Measurements from ENCODE around the gene BCL11B.
A peak's percentile ranks its signal among the peaks of the same experiment; 100 is the strongest.

The BCL11B gene

DNA sequence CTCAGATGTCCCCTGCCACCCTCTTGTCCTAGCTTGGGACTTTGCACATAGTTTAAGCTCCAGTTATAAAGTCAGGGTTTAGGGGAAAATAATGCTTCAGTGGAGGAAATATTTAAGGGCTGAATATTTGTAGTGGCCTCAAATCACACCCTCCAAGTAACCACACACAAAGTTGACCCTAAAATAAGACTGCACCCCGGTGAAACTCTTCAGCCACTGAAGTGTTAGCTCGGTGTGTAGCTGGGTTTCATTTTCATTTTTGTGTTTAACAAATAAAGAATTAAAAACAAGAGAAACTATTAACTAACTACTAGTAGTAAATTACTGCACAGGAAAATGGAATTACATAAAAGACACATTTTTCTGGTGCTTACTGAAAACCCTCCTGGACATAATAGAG is 14.8 kb upstream of the BCL11B start:
- DNase-seq, result no peak

DNA sequence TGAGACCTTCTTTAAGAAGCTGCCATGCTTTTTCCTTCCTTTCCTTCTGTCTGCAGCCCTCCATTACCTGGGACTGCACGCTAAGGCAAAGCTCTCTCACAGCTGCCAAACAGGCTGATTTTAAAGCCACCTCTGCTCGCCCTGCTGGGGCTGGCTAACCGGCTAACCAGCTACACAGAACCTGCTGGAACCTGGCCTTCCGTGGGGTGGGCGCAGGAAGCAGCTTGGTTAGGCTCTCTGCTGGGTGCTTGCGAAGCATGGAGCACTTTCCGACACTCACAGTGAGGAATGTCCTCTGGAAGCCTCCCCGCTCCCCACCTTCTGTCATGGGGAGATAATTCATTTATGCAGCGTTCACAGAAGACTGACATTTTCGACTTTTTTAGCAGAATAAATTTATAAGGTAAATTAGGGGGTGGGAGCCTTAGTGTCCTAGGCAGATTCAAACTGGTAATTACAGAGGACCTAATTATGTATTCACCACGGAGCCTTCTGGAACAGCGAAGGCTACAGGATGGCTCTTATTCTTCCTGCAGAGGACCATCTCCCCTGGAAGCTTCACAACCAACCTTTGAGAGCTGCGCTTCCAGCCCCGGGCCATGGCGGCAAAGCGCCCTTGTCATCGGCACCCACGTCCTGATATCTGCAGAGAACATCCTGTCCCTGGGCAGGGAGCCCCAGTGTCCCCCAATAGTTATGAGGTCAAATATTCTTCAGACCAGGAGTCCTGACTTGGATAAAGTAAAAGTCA is 12.4 kb upstream of the BCL11B start:
- no peak for DNase-seq

DNA sequence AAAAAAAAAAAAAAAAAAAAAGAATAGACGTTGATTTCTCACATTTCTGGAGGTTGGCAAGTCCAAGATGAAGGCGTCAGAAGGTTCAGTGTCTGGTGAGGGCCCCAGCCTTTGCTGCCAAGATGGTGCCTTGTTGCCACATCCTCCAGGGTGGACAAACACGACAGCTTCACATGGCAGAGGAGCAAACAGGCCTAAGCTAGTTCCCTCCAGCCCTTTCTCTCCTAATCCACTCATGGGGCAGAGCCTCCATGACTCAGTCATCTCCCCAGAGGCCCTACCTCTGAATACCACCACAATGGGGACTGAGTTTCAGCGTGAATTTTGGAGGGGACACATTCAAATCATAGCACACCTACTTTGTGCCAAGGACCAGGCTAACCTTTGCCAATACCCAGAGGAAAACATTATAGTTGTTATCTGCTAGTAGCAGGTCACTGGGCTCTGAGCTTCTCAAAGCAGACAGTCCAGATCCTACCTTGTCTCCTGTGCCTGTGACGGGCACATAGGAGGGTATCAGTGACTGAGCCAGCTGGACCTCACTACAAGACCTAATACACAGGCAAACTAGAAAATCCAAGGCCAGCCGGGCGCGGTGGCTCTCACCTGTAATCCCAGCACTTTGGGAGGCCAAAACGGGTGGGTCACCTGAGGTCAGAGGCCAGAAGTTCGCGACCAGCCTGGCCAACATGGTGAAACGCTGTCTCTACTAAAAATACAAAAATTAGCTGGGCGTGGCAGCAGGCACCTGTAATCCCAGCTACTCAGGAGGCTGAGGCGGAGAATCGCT is 10.5 kb upstream of the BCL11B start:
- DNase-seq, result no peak

DNA sequence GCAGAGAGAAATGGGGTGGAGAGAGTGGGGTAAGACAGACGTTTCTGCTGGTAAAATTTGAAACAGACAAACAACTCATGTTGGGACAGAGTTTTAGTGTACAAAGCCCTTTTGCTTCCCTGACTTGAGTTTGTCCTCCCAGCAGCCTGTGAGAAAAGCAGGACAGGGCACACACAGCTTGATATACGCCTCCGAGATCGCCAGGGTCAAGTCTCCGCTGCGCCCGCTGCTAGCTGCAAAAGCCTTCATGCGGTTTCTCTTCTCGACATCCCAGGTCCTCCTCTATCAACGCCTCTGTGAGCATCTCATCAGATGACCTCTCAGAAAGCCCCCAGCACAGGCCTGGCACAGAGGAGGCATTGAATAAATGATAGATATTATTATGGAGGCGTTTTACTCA is 9.4 kb upstream of the BCL11B start:
- no peak for DNase-seq

DNA sequence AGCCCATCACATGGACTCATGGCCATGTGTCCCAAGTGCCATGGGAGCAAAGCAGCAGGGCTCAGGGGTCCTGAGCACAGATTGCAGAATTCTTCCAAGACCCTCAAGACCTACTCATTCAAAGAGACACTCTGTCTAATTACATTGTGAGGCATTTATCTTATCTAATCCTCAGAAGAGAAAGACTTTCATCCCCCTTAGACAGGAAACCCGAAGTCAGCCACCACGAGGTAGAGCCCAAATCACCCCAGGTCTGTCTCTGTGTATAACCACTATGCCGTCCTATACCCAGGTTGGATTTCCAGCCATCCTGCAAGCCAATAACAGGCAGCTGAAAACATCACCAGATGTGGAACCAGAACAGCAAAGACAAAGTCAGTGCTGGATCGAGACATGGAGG is 8.9 kb upstream of the BCL11B start:
- no peak for DNase-seq

DNA sequence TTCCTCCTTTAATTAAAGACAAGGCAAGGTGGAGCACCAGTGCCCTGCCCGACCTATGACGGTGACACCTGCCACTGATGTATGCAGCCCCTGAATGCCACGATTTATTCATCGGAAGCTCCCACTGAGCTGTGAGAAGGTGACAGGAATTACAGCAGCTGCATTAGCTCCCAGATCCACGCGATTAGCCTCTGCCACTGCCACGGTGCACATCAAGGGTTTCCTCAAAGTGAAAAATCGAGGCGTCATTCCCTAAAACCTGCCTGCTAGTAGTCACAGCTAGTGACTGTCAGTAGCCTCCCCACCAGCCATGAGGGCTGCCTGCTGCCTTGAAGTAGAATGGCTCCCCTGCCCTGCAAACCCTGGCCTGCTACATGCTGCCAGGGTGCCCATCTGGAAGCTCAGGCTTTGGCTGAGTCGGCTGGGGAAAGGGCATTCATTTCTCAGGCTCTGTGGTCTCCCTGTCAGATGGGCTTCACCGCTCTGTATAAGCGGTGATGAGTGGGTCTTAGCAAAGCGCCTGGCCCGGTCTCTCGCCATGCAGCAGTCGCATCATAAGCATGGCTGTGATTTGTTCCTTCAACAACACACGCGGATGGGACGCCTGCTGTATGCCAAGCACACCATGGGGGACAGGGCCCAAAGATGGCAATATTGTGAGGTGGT is 8.2 kb upstream of the BCL11B start:
- no peak for DNase-seq

DNA sequence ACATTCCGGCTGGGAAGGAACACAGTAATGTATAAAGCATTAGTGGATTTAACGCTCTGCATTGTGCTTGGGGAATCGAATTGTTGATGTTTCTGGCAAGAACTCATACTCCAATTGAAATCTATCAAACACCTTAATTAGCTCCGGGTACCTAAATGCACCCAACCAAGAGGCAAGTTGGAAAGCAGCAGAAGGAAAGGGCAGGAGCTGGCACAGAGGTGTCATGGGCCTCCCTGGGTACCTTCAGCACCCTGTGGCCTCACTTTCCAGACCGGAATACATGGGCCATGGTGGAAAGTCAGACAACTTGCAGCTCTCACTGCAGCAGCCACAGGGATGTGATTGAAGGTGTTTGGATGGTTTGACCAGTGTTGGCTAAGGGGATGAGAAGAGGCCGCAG is 6.8 kb upstream of the BCL11B start:
- no peak for DNase-seq

DNA sequence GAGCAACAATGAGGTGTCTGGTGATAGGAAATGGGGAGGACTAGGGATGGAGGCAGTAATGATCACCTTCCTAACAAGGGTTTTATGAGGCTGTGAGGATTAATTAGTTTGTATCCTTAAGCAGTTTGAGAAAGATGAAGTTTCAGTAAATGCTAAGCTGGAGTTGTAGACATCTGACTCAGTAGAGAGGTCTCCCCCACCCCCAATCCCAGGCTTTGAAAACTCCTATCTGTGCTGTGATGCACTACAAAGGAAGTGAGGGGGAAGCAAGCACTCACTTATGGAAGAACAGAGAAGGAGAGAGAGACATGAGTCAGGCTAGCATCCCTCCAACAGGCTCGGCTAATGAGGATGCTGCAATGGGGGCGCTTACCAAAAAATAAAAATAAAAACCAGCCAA is 5.5 kb upstream of the BCL11B start:
- no peak for DNase-seq

DNA sequence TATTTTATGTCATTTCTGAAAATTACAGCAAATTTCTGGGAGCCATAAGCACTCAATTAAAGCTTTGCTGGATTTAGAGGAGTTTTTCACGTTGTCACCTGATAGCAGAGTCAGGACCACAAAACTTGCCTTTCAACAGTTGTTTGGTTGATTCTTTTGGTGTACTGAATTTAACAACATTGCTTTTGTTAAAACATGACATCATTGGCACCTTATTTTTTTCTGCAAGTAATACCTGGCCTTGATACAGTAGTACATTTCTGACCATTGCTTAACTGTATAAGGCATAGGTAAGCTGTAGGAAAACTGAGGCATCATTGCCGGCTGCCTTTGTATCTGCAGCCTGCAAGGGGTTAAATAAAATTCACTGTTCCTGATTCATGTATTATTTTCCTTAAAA is 4.5 kb upstream of the BCL11B start:
- no peak for DNase-seq

DNA sequence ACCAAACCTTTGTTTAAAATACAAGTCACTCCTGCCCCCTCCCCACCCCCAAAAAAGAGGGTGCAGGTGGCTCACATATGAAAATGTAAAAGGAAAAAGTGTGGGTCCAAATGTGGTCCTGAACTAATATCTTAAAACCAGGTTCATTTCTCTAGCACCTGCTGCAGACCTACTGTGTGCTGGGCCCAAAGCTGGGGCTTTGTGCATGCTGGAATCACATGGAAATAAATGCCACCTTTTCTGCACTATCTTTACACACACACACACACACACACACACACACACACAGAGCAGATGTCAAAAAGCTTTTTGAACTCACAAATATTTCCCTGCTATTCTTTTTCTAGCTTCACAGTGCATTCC is 3.2 kb upstream of the BCL11B start:
- no peak for DNase-seq

DNA sequence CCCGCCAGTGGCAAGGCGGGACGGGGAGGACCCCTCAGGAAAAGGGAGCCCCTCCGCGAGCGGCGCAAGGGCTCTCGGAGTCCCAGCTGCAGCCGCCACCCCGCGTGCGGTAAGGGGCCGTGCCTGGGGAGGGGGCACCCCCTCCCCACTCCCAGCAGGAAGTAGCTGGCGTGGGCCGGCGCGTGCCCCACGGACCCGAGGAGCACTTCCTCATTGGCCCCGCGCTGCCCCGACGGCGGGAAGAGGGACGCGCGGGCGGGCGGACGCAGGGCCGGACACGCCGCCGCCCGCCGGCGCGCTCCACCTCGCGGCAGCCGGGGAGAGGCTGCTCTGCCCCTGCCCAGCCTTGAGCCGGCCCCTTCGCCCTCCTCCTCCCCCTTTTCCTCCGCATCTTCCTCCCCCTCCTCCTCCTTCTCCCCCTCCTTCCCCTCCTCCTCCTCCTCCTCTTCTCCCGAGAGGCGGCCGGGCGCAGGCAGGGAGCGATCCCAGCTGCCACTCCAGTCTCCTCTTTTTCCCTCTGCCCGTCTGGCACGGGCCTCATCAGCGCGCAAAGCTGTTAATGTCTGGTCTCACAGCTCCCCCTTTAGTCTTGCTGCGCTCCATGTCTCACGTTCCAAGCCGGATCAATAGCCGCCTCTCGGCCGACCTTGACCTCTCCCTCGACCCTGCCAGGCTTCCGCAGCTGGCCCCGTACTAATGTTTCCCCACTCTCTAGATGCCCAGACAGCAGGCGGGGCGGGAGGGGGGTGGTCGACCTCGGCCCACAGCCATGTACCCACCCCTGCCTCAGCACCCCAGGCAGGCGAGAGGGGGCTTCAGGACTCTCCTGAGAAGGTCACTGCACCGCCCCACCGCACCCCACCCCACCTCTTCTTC is 2.6 kb upstream of the BCL11B start:
- peak; percentile 95 for DNase-seq

DNA sequence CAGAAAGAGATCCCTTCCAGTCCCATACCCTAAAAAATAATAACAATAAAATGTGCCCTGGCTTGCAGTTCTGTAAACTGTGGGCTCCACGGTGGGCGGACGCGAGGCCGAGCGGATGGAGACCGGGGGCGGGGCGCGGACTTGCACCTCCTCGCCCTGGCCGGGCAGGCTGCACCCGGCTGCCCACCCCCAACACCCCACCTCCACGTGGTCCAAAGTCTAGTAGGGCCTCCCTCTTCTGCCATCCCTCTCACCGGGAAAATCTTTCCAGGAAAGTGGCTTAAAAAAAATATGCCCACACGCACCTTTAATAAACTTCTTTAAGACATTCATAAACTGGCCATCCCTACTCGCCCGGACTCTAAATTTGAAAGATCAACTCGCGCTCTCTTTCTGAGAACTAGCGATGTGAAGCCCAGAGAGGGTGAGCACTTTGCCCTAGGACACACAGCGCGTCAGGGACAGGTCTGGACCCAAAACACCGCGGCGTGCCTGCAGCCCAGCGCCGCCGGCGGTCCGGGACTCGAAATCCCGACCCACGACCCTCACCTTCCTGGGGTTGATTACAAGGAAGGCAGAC is 1.9 kb upstream of the BCL11B start:
- DNase-seq, result no peak

DNA sequence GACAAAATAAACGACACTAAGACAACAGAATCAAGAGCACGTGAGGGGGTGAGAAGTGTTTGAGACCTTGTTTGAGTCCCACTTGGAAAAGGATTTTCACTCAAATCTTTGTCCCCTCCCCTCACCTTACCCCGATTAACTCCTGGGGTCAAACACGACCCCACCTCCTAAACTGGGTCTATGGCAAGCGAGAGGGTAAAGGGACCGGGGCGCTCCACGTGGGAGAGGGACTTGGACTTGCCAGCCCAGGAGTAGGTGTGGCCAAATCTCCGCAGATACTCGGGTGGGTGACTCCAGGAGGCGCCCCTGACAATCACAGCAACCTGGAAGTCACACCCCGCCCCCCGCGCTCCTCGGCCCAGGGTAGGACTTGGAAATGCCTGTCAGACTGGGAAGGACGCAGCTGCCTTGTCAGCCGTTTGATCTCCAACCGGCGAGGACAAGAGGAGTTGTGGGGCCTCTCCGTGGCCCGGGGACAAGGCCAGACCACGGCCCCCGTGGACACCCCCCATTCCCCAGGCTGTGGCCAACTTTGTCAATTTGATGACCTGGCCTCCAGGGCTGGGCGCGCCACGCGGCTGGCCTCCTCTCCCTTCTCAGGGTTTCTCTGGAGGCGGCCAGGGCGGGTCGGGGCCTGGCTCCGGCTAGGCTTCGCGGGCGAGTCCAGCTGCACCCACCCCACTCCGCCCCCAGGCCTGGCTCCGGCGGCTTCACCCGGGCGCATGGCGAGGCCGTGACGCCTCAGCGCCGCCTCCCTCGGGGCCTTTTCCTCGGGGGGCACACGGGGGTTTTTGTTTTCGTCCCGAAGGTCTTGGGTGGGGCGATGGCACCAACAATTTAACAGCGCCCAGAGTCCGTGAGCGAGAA is 1.1 kb upstream of the BCL11B start:
- DNase-seq, result peak; percentile 41

DNA sequence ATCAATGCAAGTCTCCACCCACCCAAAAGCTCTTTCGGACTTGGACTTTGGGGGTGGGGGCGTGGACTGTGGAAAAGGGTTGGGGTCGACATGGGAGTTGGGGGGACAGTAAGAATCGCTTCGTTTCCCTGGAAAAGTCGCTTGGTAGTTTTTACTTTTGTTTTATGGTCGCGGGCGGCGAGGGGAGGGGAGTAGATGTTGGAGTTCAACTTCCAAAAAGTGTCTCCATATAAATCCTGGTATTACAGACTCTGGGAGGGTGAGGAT is 568 bp upstream of the BCL11B start:
- no peak for DNase-seq

DNA sequence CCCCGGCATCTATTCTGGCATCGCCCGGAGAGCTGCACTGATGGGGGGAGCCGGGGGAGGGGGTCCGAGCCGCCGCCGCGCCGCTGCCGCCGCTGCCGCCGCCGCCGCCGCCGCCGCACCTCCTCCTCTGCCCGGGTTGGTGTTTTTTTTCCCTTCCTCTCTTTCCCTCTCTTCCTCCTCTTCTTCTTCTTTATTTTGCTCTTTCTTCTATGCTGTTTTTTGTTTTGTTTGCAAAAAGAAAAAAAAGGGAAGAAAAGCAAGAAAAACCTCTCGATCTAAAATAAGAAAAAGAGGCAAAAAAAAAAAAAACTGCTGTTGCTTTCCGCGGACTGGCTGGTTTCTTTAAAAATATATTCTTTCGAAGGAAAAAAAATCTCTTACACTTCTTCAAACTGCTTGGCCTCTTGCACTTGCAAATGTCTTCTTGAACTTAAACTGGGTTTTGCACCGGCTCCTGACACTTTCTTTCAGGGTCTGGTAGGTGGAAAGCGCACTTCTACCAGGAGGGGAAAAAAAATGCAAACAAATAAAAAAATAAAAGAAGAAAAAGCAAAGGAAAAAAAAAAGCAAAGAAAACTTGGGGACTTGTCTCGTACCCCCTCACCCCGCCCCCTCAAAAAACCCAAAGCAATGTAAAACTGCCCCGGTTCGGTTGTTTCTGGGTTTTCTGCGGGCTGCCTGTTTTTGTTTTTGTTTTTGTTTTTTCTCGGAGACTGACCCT is 616 bp downstream of the BCL11B start:
- DNase-seq, result no peak

DNA sequence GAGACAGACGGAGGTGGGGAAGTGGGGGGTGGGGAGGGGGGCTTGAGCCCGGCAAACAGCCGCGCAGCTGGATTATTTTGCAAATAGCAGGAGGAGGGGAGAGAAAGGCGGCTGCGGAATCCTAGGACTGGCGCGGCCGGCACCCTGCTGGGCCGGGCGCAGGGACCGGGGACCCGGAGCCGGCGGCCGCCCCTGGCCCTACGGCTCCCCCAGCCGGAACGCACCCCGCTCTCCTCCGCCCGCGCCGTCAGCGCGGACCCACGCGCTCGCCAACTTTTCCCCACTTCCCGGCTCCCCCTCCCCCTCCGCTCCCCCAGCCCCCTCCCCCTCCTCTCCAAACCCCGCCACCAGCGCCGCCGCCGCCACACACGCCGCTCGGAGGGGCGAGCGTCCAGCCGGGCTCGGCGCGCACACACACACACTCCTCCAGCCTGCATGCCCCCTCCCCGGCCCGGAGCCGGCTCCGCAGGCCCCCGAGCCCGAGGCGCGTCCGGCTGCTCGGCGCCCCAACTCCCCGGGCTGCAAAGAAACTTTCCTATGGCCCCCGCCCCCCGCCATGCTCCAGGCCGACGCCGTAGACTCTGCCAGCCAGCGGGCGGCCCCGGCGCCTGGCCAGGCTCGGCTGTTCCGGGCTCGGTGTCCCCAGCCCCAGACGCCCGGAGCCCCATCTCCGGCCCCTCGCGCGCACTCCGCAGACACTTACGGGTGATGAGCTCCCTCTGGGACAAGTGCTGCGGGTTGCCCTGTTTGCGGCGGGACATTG is 1.4 kb downstream of the BCL11B start:
- no peak for DNase-seq

DNA sequence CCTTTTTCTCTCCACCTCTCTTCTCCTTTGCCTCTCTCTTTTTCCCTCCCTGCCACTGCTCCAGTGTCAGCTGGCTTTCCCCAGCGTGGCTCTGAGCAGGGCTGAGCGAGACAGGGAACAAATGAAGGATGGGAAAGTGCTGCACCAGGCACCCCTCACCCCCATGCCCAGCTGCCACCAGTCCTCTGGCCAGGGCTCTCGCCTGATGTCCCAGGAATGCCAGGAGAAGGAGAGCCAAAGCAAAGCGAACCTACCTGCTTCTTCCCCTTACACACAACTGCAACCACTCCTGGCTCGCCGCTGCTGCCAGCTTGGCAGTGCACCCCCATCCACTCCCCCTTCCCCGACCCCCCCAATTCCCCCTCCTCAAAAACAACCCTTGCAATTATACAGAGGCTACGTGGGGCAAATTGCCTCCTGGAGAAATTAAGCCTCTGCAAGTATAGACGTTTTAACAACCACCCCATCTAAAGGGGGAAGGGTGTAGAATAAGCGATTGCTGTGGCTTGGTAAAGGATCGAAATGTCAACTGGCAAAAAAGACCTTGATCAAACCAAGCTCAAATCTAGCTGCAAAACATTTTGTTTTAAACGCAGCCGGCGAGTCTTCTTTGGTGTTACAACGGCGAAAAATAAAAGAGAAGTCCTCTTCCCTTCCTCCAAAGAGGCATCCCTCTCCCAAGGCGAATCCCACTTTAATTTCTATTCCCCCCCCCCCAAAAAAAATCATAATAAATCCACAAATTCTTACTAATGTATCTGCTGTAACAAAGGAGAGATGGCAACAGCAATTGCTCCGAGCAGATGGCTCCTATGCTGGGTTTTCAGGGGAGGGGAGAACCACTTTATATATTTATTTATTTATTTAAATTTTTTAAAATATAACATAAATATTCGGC is 2.9 kb downstream of the BCL11B start:
- DNase-seq, result peak; percentile 52

DNA sequence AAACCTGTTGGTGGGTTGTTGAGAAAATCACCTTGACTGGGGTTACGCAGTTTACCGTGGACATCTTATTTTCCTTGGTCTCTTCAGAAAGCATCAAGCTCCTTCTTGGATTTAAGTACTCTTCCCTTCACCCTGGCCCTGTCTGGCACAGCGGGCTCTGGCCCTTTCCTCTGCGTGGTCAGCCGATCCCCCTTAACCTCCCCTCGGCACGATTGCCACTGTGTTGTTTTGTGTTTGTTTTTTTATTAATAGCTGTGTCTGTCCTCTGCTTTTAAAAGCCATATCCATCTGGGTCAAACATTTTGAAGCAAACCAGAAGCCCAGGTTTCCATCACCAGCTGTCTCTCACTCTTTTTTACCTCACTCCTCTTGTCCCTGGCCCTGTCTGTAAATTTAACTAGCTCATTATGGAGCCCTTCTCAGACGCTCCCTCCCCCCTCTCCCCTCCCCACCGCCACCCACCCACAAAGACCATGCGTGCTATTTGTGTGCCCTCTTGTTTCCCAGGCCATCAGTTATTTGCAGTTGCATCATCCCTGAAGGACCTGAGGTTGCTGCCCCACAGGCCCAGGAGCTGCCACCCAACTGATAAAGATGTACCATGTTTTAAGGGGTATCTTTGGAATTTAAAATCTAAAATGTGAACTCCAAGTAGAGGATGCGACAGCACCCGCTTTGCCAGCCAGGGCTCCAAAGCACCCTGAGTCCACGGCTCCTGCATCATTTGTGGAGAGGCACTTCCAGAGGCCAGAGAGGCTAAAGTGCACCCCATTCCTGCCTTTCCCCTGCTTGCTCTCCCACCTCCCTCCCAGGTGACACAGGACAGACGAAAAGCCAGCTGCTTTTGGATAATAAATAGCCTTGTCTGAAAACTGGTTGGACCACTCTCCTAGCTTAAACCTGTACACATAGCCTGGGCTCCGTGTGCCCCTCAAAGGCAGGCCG is 3.9 kb downstream of the BCL11B start:
- peak; percentile 52 for DNase-seq

Measured in DMS79 (cell line).